ENCODE measurements around the gene GFI1.
"Not testable (repeated sequence)": the region's sequence is repeated elsewhere in the genome, so short reads cannot be mapped to it uniquely, and the experiment has no call there.

The GFI1 gene

GRCh38 chr1:92486251-92487077 is at the start of gene GFI1:
Gene GFI1, minus strand, starts transcription at chr1:92486925. Its CDS starts 3,438 bp downstream, at chr1:92483487.
- DNase-seq = no peak

GRCh38 chr1:92532371-92532770 is 45.6 kb upstream of the GFI1 start:
- DNase-seq = not testable (repeated sequence)

- not testable (repeated sequence) for DNase-seq
Observed at GRCh38 chr1:92531939-92532338, 45.2 kb upstream of the GFI1 start.

- DNase-seq = no peak
Observed at GRCh38 chr1:92527670-92528069, 40.9 kb upstream of the GFI1 start.

DNA sequence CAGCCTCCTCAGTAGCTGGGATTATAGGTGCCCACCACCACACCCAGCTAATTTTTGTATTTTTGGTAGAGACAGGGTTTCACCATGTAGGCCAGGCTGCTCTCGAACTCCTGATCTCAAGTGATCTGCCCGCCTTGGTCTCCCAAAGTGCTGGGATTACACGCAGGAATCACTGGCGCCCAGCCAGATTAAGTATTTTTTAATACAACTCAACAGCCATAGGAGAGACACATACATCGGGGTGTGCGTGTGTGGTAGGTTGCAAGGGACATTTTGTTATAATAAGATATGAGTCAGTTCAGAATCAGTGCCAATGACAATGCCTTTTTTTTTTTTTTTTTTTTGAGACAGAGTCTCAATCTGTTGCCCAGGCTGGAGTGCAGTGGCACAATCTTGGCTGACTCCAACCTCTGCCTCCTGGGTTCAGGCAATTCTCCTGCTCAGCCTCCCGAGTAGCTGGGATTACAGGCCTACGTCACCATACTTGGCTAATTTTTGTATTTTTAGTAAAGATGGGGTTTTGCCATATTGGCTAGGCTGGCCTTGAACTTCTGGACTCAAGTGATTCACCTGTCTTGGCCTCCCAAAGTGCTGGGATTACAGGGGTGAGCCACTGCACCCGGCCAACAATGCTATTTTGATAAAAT is 38.3 kb upstream of the GFI1 start:
- not testable (repeated sequence) for DNase-seq

DNA sequence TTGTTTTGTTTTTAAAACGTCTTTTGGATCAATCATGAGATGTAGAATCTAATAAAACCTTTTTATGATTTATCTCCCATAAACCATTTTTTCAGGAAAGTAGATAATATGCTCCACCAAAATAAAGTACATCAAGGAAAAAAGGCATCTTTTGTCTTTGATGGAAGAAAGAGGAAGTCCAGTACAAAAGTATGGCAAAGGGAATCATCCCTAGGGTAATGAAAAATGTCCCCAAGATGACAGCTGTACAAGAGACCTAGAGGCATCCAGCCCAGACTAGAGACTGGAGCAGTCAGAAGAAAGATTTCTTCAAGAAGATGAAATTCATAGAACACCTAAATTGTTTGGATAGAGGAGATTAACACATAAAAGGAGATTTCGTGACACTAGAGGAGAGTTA is 32.3 kb upstream of the GFI1 start:
- no peak for DNase-seq

DNA sequence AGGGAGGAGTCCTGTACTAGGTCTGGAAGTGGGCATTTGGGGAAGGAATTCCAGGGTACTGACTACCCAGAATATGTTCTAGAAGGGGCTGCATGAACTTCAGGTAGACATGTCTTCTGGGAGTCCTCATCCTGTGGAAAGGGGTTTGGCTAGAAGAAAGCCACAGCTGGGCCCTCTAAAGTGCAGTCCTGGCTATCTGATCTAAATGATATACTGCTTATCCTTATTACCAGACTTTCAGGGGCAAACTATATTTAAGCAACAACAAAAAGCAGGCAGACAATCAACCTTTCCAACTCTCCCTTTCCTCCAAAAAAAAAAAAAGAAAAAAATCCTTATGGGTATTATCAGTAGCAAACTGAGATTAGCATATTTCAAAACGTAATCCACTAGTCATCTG is 29.8 kb upstream of the GFI1 start:
- no peak for DNase-seq

DNA sequence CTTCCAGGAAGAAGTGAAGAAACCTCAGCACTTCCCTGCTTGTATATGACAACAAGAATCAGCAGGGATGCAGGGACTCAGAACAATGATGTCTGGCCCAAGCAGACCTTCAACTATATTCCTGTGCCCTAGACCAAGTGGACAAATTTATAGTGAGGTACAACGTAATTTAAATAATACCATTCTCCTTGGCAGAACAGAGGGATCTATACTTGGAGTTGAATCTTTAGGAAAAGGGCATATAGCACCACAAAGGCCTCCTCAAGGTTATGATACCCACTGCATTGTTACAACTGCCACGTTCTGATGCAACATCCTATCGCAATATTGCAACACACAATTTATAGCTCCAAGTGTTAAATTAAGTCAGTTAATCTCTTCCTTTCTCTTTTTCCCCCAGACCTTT is 29.1 kb upstream of the GFI1 start:
- no peak for DNase-seq

DNA sequence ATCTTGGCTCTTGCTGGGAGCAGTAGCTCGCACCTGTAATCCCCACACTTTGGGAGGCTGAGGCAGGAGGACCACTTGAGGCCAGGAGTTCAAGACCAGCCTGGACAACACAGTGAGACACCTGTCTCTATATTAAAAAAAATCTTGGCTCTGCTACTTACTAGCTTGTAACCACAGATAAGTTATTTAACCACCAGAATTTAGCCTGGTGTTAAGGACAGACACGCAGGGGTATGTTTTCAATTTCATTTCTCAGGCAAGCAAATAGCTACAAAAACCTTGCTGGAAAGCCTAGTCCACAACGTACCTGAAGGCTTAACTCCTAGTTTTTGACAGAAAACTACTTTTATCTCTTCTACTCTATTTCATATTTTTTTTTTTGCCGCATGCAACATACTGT is 24.8 kb upstream of the GFI1 start:
- DNase-seq = no peak

GRCh38 chr1:92509619-92510018 is 22.9 kb upstream of the GFI1 start:
- DNase-seq = no peak

- no peak for DNase-seq
Observed at GRCh38 chr1:92505015-92505692, 18.4 kb upstream of the GFI1 start.

- no peak for DNase-seq
Observed at GRCh38 chr1:92504291-92505014, 17.7 kb upstream of the GFI1 start.

GRCh38 chr1:92503926-92504285 is 17.2 kb upstream of the GFI1 start:
- no peak for DNase-seq

- DNase-seq = no peak
Observed at GRCh38 chr1:92503043-92503925, 16.6 kb upstream of the GFI1 start.

GRCh38 chr1:92502247-92502646 is 15.5 kb upstream of the GFI1 start:
- DNase-seq = no peak

DNA sequence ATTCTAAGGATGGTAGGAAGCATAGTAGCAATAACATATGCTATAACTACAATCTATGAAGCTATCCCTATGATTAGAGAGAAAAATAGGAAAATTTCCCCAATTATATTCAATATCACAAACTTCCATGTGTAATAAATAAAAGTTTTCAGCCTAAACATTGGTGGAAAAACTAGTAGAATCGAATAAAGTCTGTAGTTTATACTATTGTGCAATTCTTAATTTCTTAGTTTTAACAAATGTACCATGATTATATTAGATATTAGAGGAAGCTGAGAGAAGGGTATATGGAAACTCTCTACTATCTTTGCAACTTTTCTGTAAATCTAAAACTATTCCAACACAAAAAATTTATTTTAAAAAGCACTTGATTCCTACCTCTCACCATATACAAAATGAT is 13.8 kb upstream of the GFI1 start:
- DNase-seq = no peak

DNA sequence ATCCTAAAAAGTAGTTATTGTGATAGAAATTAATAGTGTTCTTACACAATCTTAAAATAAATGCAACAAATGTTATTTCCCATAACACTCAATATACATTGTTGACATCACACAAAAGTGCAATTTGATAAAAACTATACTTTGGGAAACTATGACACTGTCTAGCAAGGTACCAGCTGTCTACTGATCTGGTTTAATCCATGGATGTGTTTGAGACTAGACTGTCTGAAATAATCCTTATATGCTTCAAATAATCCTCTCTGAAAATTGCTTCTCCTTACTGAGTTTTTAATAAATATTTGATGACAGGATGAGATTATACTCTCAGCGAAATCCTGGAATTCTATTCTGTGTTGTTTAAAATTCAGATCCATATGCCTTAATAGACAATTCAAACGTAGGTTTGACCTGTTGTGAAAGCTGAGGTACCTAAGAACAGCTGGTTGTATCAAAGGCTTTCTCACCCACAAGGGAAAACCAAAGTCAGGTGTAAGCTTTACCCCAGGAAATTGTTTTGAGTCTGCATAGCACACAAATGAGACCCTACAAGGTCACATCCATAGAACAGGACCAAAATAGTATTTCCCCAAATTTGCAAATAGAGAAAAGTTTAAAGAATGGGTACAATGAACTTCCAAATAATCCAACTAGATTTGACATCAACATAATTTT is 8.8 kb upstream of the GFI1 start:
- DNase-seq = no peak

GRCh38 chr1:92494485-92495141 is 7.9 kb upstream of the GFI1 start:
- DNase-seq = no peak

GRCh38 chr1:92493139-92493538 is 6.4 kb upstream of the GFI1 start:
- DNase-seq = no peak

DNA sequence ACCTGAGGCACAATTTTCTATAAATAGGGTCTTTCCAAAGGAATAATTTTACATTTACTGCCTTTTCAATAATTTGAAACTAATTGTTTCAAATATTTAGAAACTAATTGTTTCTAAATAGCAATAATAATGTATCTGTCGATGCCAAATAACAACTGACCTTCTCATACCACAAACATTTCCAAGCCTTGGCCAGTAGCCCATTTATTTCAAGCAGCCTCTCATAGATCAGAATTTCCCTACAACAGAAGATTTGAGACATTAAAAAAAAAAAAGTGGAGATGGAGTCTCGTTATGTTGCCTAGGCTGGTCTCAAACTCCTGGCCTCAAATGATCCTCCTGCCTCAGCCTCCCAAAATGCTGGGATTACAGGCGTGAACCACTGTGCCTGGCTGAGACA is 2.1 kb upstream of the GFI1 start:
- DNase-seq = no peak

- no peak for DNase-seq
Observed at GRCh38 chr1:92488416-92488815, 1.7 kb upstream of the GFI1 start.
